DOHH2 (cell line): ENCODE measurements around the gene PEMT.

Experiments
- H3F3A ChIP-seq: fragments of 200-600 bp; sonication (generic), shearing (Covaris generic); 2 replicates; pipeline ENCODE4 v1.6.0; 2016; ENCODE audit warnings: antibody characterized with exemption, mild to moderate bottlenecking; ENCODE audit not compliant: control insufficient read depth, insufficient read depth
- H3K27ac ChIP-seq: fragments of 200-600 bp; sonication (generic); 2 replicates; pipeline ENCODE4 v1.5.1; 2014; ENCODE audit warnings: low read depth, mild to moderate bottlenecking, low read length, moderate library complexity
- H3K27me3 ChIP-seq: fragments of 200-600 bp; sonication (generic); 2 replicates; pipeline ENCODE4 v1.6.1; 2014; ENCODE audit warnings: mild to moderate bottlenecking, low read length, mixed read lengths; ENCODE audit not compliant: control insufficient read depth
- H3K36me3 ChIP-seq: fragments of 200-600 bp; sonication (generic); 2 replicates; pipeline ENCODE4 v1.6.1; 2014; ENCODE audit warnings: mild to moderate bottlenecking, low read length, moderate library complexity, mixed read lengths; ENCODE audit not compliant: control insufficient read depth
- H3K4me1 ChIP-seq: fragments of 200-600 bp; sonication (generic); 2 replicates; pipeline ENCODE4 v1.6.1; 2014; ENCODE audit warnings: mild to moderate bottlenecking, low read length, mixed read lengths; ENCODE audit not compliant: control insufficient read depth
- H3K4me2 ChIP-seq: fragments of 200-600 bp; sonication (generic); 2 replicates; pipeline ENCODE4 v1.6.0; 2014; ENCODE audit warnings: mild to moderate bottlenecking, low read length, moderate library complexity
- H3K4me3 ChIP-seq: fragments of 200-600 bp; sonication (generic); 2 replicates; pipeline ENCODE4 v1.5.1; 2014; ENCODE audit warnings: mild to moderate bottlenecking, low read length, mixed read lengths
- H3K79me2 ChIP-seq: fragments of 200-600 bp; sonication (generic); 2 replicates; pipeline ENCODE4 v1.6.1; 2014; ENCODE audit warnings: mild to moderate bottlenecking, low read length, mixed read lengths; ENCODE audit not compliant: control insufficient read depth
- H3K9me2 ChIP-seq: fragments of 200-600 bp; sonication (generic); replicated peaks from 2 replicates; pipeline ENCODE4 v1.6.1; 2014; ENCODE audit warnings: mild to moderate bottlenecking, low read length, mixed read lengths; ENCODE audit not compliant: control insufficient read depth
- H3K9me3 ChIP-seq: fragments of 200-600 bp; sonication (generic); 2 replicates; pipeline ENCODE4 v1.6.1; 2014; ENCODE audit warnings: antibody characterized with exemption, low read length, mixed read lengths; ENCODE audit not compliant: control insufficient read depth, insufficient read depth
- H4K20me1 ChIP-seq: fragments of 200-600 bp; sonication (generic); 2 replicates; pipeline ENCODE4 v1.6.0; 2014; ENCODE audit warnings: low read depth, mild to moderate bottlenecking, antibody characterized with exemption, low read length, moderate library complexity; ENCODE audit not compliant: control insufficient read depth, insufficient read depth
- EZH2phosphoT487 ChIP-seq: fragments of 200-600 bp; sonication (generic); IDR thresholded peaks from 2 replicates; pipeline ENCODE4 v1.6.1; 2017; ENCODE audit warnings: borderline replicate concordance, mild to moderate bottlenecking, antibody characterized with exemption, low read length, moderate library complexity, mixed read lengths
- TF ChIP-seq, protein P1 (sequence below): fragments of 200-600 bp; sonication (generic); IDR thresholded peaks from one replicate; pipeline ENCODE4 v1.5.1; 2014; ENCODE audit warnings: antibody characterized with exemption, mild to moderate bottlenecking, low read depth, low read length; ENCODE audit not compliant: poor library complexity, severe bottlenecking

The PEMT gene

GRCh38 chr17:17624741-17625140 lies 33.2 kb upstream of the PEMT start:
- peaks cover 11% of the 10 kb centered on the region for H3K4me1 ChIP-seq
- no peak overlapping the region for H3K4me3 ChIP-seq
- TF ChIP-seq, protein P1, sequence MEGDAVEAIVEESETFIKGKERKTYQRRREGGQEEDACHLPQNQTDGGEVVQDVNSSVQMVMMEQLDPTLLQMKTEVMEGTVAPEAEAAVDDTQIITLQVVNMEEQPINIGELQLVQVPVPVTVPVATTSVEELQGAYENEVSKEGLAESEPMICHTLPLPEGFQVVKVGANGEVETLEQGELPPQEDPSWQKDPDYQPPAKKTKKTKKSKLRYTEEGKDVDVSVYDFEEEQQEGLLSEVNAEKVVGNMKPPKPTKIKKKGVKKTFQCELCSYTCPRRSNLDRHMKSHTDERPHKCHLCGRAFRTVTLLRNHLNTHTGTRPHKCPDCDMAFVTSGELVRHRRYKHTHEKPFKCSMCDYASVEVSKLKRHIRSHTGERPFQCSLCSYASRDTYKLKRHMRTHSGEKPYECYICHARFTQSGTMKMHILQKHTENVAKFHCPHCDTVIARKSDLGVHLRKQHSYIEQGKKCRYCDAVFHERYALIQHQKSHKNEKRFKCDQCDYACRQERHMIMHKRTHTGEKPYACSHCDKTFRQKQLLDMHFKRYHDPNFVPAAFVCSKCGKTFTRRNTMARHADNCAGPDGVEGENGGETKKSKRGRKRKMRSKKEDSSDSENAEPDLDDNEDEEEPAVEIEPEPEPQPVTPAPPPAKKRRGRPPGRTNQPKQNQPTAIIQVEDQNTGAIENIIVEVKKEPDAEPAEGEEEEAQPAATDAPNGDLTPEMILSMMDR = no peak
- no peak for TF ChIP-seq EZH2phosphoT487
- H4K20me1 ChIP-seq = no peaks in the 10 kb centered on the region
- no peaks in the 10 kb centered on the region for H3K36me3 ChIP-seq
- H3F3A ChIP-seq = no peaks in the 10 kb centered on the region
- H3K9me2 ChIP-seq = no peaks in the 10 kb centered on the region
- H3K27me3 ChIP-seq = no peaks in the 10 kb centered on the region
- H3K27ac ChIP-seq = no peak overlapping the region
- no peak overlapping the region for H3K4me2 ChIP-seq
- no peaks in the 10 kb centered on the region for H3K9me3 ChIP-seq
- H3K79me2 ChIP-seq = no peaks in the 10 kb centered on the region

GRCh38 chr17:17623904-17624303 lies 32.4 kb upstream of the PEMT start:
- Histone ChIP-seq H3K9me3 (no peaks in the 10 kb centered on the region), H3K9me2 (no peaks in the 10 kb centered on the region), H3K27me3 (no peaks in the 10 kb centered on the region), H3K4me1 (peaks cover 11% of the 10 kb centered on the region), H3K27ac (no peak overlapping the region), H3K36me3 (no peaks in the 10 kb centered on the region), H3F3A (peaks cover 2% of the 10 kb centered on the region; the same call in 1 of the 2 replicates), H4K20me1 (no peaks in the 10 kb centered on the region), H3K79me2 (no peaks in the 10 kb centered on the region), H3K4me3 (no peak overlapping the region), H3K4me2 (no peak overlapping the region)
- TF ChIP-seq, protein P1 = no peak
- TF ChIP-seq EZH2phosphoT487 = no peak

GRCh38 chr17:17621254-17621653 lies 29.7 kb upstream of the PEMT start:
- H4K20me1 ChIP-seq = no peaks in the 10 kb centered on the region
- no peaks in the 10 kb centered on the region for H3K79me2 ChIP-seq
- peaks cover 2% of the 10 kb centered on the region; the same call in 1 of the 2 replicates for H3F3A ChIP-seq
- no peaks in the 10 kb centered on the region for H3K9me2 ChIP-seq
- H3K27me3 ChIP-seq = no peaks in the 10 kb centered on the region
- H3K4me2 ChIP-seq = no peak overlapping the region
- no peaks in the 10 kb centered on the region for H3K9me3 ChIP-seq
- peaks cover 11% of the 10 kb centered on the region for H3K4me1 ChIP-seq
- no peaks in the 10 kb centered on the region for H3K36me3 ChIP-seq
- H3K27ac ChIP-seq = no peak overlapping the region
- TF ChIP-seq, protein P1 = no peak
- no peak for TF ChIP-seq EZH2phosphoT487
- no peak overlapping the region for H3K4me3 ChIP-seq
